ENCODE results near the gene HPN. TPM values are rescaled to one million over a fixed set of nuclear protein-coding genes. Genes with fewer than 3 reads are reported as not detected.

The HPN gene
- total RNA-seq, 2 donors from 2014 or later = 2.5 to 7.2 TPM

- peak overlapping the region; percentile 72 to 93 for H3K27ac ChIP-seq
- peaks cover 0 to 20% of the 10 kb centered on the region in 2 donors for H3K4me1 ChIP-seq
- H3K9me3 ChIP-seq = no peaks in the 10 kb centered on the region
- no peak for DNase-seq (ENCODE audit: low spot score)
- TF ChIP-seq CTCF (IDR thresholded peaks at IDR 0.05) = no peak
- peaks cover 35% of the 10 kb centered on the region for H3K36me3 ChIP-seq
- peak overlapping the region; percentile 60 to 66 for H3K4me3 ChIP-seq
- H3K27me3 ChIP-seq = no peaks in the 10 kb centered on the region
Measured at GRCh38 chr19:35029737-35030256, 11.7 kb upstream of the HPN start.

GRCh38 chr19:35030257-35031071, 11.1 kb upstream of the HPN start, which contains the start of gene SCN1B:
TSS of gene SCN1B (plus strand) at chr19:35030470. CDS start at chr19:35030821, 351 bp downstream.
- Histone ChIP-seq H3K36me3 (peaks cover 37% of the 10 kb centered on the region), H3K4me1 (peaks cover 0 to 20% of the 10 kb centered on the region in 2 donors), H3K27me3 (no peaks in the 10 kb centered on the region), H3K9me3 (no peaks in the 10 kb centered on the region), H3K27ac (peak within 1 kb of the TSS; percentile 72 to 93), H3K4me3 (peak within 1 kb of the TSS; percentile 60 to 66)
- DNase-seq (ENCODE audit: low spot score) = no peak
- no peak for TF ChIP-seq CTCF (IDR thresholded peaks at IDR 0.05)

- no peak for TF ChIP-seq CTCF (IDR thresholded peaks at IDR 0.05)
Measured at GRCh38 chr19:35031072-35031881, 10.2 kb upstream of the HPN start.

GRCh38 chr19:35032356-35032865, 9.1 kb upstream of the HPN start:
- TF ChIP-seq CTCF (IDR thresholded peaks at IDR 0.05) = no peak
- Histone ChIP-seq H3K9me3 (no peaks in the 10 kb centered on the region), H3K36me3 (peaks cover 41% of the 10 kb centered on the region), H3K4me3 (peak overlapping the region; percentile 60 to 66), H3K4me1 (peaks cover 0 to 24% of the 10 kb centered on the region in 2 donors), H3K27me3 (no peaks in the 10 kb centered on the region), H3K27ac (peak overlapping the region; percentile 71 to 93)
- no peak for DNase-seq (ENCODE audit: low spot score)

More at GRCh38 chr19:35031072-35031881, 10.2 kb upstream of the HPN start:
- H3K9me3 ChIP-seq = no peaks in the 10 kb centered on the region
- H3K36me3 ChIP-seq = peaks cover 33% of the 10 kb centered on the region
- peak overlapping the region; percentile 60 to 66 for H3K4me3 ChIP-seq
- DNase-seq (ENCODE audit: low spot score) = no peak
- peak overlapping the region; percentile 71 to 93 for H3K27ac ChIP-seq
- peaks cover 0 to 20% of the 10 kb centered on the region in 2 donors for H3K4me1 ChIP-seq
- H3K27me3 ChIP-seq = no peaks in the 10 kb centered on the region

GRCh38 chr19:35033067-35034004, 8.2 kb upstream of the HPN start:
- no peak for DNase-seq (ENCODE audit: low spot score)
- peak overlapping the region in 1 of 2 donors; percentile 93 for H3K27ac ChIP-seq
- H3K4me3 ChIP-seq = peak overlapping the region in 1 of 2 donors; percentile 66
- peaks cover 37% of the 10 kb centered on the region for H3K36me3 ChIP-seq
- no peaks in the 10 kb centered on the region for H3K9me3 ChIP-seq
- no peak for TF ChIP-seq CTCF (IDR thresholded peaks at IDR 0.05)
- peaks cover 0 to 34% of the 10 kb centered on the region in 2 donors for H3K4me1 ChIP-seq
- H3K27me3 ChIP-seq = no peaks in the 10 kb centered on the region
